AG08395 (cell line): ENCODE data around the gene ZNF383.
"Not testable (repeated sequence)": the region's sequence is repeated elsewhere in the genome, so short reads cannot be mapped to it uniquely, and the experiment has no call there.

Experiments
- DNase-seq: peaks from one replicate; pipeline ENCODE4 v3.0.0; 2012; ENCODE audit warnings: mixed read lengths, low spot score

The ZNF383 gene

DNA sequence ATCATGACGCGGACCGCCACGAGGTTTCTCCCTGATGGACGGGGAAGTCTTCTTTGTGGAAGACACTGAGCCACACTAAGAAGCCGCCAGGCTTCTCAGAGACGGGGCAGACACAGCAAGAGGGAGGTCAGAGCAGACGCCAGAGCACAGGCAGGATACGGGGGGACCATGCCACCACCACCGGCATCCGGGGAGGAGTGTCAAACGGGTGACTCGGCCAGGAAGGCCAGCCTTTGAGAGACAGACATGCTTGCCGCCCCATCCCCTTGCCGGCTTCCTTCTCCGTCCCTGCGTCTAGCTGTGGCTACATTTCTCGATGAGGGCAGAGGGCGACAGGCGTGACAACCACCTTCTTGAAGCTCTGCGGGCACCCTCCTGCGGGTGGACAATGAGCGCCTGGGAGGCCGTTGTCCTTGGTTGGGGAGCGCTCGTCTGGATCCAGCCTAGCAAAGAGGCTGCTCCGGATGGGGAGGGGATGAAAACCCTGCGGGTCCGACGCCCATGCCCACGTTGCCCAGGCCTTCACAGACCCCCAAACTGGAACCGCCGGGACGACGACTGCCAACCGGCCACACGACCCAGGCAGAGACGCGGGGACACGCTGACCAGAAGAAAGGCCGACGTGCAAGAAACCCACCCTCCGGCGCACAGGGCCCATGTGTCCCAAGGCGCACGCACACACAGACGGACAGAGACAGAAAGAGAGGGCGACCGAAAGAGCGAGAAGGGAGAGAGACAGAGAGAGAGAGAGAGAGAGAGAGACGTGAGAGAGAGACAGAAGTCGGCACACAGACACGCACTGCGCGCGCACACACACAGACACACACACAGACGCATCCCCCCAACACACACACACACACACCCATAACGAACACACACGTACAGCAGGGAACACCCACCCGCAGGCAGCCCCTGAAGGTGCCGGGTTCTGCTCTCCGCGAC is 75.3 kb downstream of the ZNF383 start:
- not testable (repeated sequence) for DNase-seq

DNA sequence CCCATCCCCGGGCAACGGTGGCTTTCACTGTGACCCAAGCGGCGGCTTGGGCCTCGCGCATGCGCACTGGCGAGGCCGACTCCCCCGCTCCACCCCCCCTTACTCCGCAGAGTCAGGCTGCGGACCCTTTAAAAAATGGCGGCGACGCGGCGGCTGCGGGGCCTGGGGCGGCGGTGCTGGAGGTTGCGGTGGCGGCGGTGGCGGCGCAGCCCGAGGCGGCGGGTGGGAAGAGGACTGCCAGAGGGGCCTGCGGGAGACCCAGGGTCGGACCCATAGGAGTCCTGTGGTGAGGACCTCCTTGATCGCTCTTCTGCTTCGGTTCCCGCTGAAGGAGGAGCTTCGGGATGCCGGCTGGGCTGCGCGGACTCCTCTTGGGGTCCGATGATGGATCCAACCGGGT is 76.2 kb downstream of the ZNF383 start:
- DNase-seq = not testable (repeated sequence)
